WTC11 (cell line): ENCODE data around the gene ANTKMT. TPM values are rescaled to one million over a fixed set of nuclear protein-coding genes. Genes with fewer than 3 reads are reported as not detected.
A peak's percentile ranks its signal among the peaks of the same experiment; 100 is the strongest.

Experiments
- CBFB ChIP-seq: sonication (generic); formaldehyde crosslinking; IDR thresholded peaks from 2 replicates; pipeline ENCODE4 v1.8.1; 2022; ENCODE audit warnings: mild to moderate bottlenecking, low read depth, missing genetic modification reagents
- CREB1 ChIP-seq: sonication (generic); formaldehyde crosslinking; IDR thresholded peaks from 2 replicates; pipeline ENCODE4 v1.8.0; 2023; ENCODE audit warnings: mild to moderate bottlenecking, missing genetic modification reagents
- CREM ChIP-seq: sonication (generic); formaldehyde crosslinking; IDR thresholded peaks from 2 replicates; pipeline ENCODE4 v1.8.1; 2022; ENCODE audit warnings: mild to moderate bottlenecking, missing genetic modification reagents, moderate library complexity
- EMX1 ChIP-seq: fragments of 250-450 bp; sonication (Bioruptor Pico); IDR thresholded peaks from 2 replicates; pipeline ENCODE4 v1.8.0; 2021; ENCODE audit warnings: mild to moderate bottlenecking
- GTF2I ChIP-seq: fragments of 250-450 bp; sonication (Bioruptor Pico); conservative IDR thresholded peaks from 2 replicates; pipeline ENCODE4 v1.4.0; 2021; ENCODE audit warnings: mild to moderate bottlenecking
- HMGA2 ChIP-seq: fragments of 250-450 bp; sonication (Bioruptor Pico); IDR thresholded peaks from 2 replicates; pipeline ENCODE4 v1.4.0; 2021; ENCODE audit warnings: mild to moderate bottlenecking, moderate library complexity
- JAZF1 ChIP-seq: fragments of 250-450 bp; sonication (Bioruptor Pico); IDR thresholded peaks from 2 replicates; pipeline ENCODE4 v1.9.0; 2021; ENCODE audit warnings: moderate library complexity, mild to moderate bottlenecking, inconsistent platforms
- JUN ChIP-seq: sonication (generic); formaldehyde crosslinking; IDR thresholded peaks from 2 replicates; pipeline ENCODE4 v1.8.0; 2023; ENCODE audit warnings: mild to moderate bottlenecking, missing genetic modification reagents
- KAT7 ChIP-seq: sonication (generic); formaldehyde crosslinking; IDR thresholded peaks from 2 replicates; pipeline ENCODE4 v1.8.1; 2023; ENCODE audit warnings: missing genetic modification reagents, mild to moderate bottlenecking, borderline replicate concordance
- NFATC4 ChIP-seq: fragments of 250-450 bp; sonication (Bioruptor Pico); IDR thresholded peaks from 2 replicates; pipeline ENCODE4 v1.9.0; 2021; ENCODE audit warnings: mild to moderate bottlenecking
- NR2C2 ChIP-seq: sonication (generic); formaldehyde crosslinking; IDR thresholded peaks from 2 replicates; pipeline ENCODE4 v1.8.0; 2022; ENCODE audit warnings: mild to moderate bottlenecking, missing genetic modification reagents
- PRRX2 ChIP-seq: fragments of 250-450 bp; sonication (Bioruptor Pico); IDR thresholded peaks from 2 replicates; pipeline ENCODE4 v1.8.0; 2021; ENCODE audit warnings: mild to moderate bottlenecking
- SMAD3 ChIP-seq: sonication (generic); formaldehyde crosslinking; IDR thresholded peaks from 2 replicates; pipeline ENCODE4 v1.8.0; 2022; ENCODE audit warnings: missing genetic modification reagents, mild to moderate bottlenecking, borderline replicate concordance
- TEAD1 ChIP-seq: sonication (generic); formaldehyde crosslinking; IDR thresholded peaks from 2 replicates; pipeline ENCODE4 v1.8.0; 2022; ENCODE audit warnings: mild to moderate bottlenecking, missing genetic modification reagents
- ZNF121 ChIP-seq: sonication (generic); formaldehyde crosslinking; IDR thresholded peaks from 2 replicates; pipeline ENCODE4 v1.8.0; 2023; ENCODE audit warnings: missing genetic modification reagents
- ZNF423 ChIP-seq: fragments of 250-450 bp; sonication (Bioruptor Pico); IDR thresholded peaks from 2 replicates; pipeline ENCODE4 v2.1.2; 2022; ENCODE audit warnings: mild to moderate bottlenecking, moderate library complexity
- ZNF671 ChIP-seq: fragments of 250-450 bp; sonication (Bioruptor Pico); IDR thresholded peaks from 2 replicates; pipeline ENCODE4 v1.8.0; 2021; ENCODE audit warnings: mild to moderate bottlenecking
- total RNA-seq: library from RNA; stranded (reverse); gene quantifications from 3 replicates; pipeline ENCODE4 v1.2.3, GENCODE V29; 2021
- TF ChIP-seq, protein P1 (sequence below): sonication (generic); formaldehyde crosslinking; IDR thresholded peaks from 2 replicates; pipeline ENCODE4 v1.8.1; 2023; ENCODE audit warnings: mild to moderate bottlenecking, missing genetic modification reagents
- TF ChIP-seq, protein P2 (sequence below): sonication (generic); formaldehyde crosslinking; IDR thresholded peaks from 2 replicates; pipeline ENCODE4 v1.8.0; 2022; ENCODE audit warnings: mild to moderate bottlenecking, missing genetic modification reagents
- TF ChIP-seq, protein P3 (sequence below): sonication (generic); formaldehyde crosslinking; IDR thresholded peaks from 2 replicates; pipeline ENCODE4 v1.8.1; 2023; ENCODE audit warnings: mild to moderate bottlenecking, moderate library complexity, missing genetic modification reagents
- TF ChIP-seq, protein P4 (sequence below): sonication (generic); formaldehyde crosslinking; IDR thresholded peaks from 2 replicates; pipeline ENCODE4 v1.8.0; 2022; ENCODE audit warnings: missing genetic modification reagents
- TF ChIP-seq, protein P5 (sequence below): sonication (generic); formaldehyde crosslinking; IDR thresholded peaks from 2 replicates; pipeline ENCODE4 v1.8.1; 2023; ENCODE audit warnings: mild to moderate bottlenecking, missing genetic modification reagents, moderate library complexity

The ANTKMT gene
- total RNA-seq, 1 experiment from 2014 or later = 40.6 TPM

DNA sequence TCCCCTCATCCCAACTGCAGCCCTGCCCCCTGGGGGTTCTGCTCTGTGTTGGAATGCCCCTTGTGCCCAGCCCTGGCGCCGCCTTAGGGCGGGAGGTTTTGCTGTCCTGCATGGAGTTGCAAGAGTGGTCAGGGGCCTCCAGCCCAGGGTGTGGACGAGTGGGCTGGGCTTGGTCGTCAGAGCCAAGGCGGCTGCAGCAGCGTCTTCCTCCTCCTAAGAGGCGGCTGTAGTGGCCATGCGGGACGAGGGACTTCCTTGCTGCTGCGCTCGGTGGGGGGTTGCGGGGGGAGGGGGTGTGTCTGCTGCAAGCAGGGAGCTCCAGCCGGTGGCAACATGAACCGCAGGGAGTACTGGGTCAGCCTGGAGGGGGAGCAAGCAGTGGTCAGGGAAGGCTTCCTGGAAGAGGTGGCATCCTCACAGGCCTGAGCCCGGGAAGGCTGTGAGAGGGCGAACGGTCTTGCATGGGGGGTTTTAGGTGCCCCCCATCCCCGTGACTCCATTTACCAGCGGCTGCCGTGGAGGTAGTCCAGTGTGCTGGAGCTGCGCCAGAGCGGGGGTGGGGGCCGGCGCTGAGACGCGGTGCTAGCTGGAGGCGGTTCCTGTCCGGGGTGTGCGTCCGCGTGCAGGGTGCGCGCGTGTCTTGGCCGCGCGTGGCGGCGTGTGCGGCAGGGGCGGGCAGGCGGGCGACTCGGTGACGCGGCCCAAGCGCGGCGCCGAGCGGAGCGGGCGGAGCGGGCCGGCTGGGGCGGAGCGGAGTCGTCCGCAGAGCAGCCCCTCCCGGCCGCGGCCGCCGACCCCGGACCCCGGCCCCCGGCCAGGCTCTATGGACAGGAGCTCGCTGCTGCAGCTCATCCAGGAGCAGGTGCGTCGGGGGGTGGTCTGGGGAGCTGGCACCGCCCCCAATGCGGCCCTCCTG lies 45.7 kb upstream of the ANTKMT start, which contains the start of gene RHBDL1 (continued):
- TF ChIP-seq, protein P1, sequence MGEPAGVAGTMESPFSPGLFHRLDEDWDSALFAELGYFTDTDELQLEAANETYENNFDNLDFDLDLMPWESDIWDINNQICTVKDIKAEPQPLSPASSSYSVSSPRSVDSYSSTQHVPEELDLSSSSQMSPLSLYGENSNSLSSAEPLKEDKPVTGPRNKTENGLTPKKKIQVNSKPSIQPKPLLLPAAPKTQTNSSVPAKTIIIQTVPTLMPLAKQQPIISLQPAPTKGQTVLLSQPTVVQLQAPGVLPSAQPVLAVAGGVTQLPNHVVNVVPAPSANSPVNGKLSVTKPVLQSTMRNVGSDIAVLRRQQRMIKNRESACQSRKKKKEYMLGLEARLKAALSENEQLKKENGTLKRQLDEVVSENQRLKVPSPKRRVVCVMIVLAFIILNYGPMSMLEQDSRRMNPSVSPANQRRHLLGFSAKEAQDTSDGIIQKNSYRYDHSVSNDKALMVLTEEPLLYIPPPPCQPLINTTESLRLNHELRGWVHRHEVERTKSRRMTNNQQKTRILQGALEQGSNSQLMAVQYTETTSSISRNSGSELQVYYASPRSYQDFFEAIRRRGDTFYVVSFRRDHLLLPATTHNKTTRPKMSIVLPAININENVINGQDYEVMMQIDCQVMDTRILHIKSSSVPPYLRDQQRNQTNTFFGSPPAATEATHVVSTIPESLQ (CRISPR knock-in tag) = no peak
- no peak for TF ChIP-seq EMX1 (CRISPR knock-in tag)
- no peak for TF ChIP-seq CREM (CRISPR knock-in tag)
- 0 out of 2 replicates have a peak, but pooled peaks have one; percentile 34 for TF ChIP-seq TEAD1
- peak; percentile 77; the same call in 1 of the 2 replicates for TF ChIP-seq ZNF671 (CRISPR knock-in tag)
- TF ChIP-seq, protein P2, sequence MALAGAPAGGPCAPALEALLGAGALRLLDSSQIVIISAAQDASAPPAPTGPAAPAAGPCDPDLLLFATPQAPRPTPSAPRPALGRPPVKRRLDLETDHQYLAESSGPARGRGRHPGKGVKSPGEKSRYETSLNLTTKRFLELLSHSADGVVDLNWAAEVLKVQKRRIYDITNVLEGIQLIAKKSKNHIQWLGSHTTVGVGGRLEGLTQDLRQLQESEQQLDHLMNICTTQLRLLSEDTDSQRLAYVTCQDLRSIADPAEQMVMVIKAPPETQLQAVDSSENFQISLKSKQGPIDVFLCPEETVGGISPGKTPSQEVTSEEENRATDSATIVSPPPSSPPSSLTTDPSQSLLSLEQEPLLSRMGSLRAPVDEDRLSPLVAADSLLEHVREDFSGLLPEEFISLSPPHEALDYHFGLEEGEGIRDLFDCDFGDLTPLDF (CRISPR knock-in tag) = no peak
- no peak for TF ChIP-seq CBFB
- no peak for TF ChIP-seq HMGA2 (CRISPR knock-in tag)
- TF ChIP-seq, protein P3, sequence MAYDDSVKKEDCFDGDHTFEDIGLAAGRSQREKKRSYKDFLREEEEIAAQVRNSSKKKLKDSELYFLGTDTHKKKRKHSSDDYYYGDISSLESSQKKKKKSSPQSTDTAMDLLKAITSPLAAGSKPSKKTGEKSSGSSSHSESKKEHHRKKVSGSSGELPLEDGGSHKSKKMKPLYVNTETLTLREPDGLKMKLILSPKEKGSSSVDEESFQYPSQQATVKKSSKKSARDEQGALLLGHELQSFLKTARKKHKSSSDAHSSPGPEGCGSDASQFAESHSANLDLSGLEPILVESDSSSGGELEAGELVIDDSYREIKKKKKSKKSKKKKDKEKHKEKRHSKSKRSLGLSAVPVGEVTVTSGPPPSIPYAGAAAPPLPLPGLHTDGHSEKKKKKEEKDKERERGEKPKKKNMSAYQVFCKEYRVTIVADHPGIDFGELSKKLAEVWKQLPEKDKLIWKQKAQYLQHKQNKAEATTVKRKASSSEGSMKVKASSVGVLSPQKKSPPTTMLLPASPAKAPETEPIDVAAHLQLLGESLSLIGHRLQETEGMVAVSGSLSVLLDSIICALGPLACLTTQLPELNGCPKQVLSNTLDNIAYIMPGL (CRISPR knock-in tag) = peak; percentile 77; the same call in 1 of the 2 replicates
- TF ChIP-seq PRRX2 (CRISPR knock-in tag) = peak; percentile 71; the same call in 1 of the 2 replicates
- no peak for TF ChIP-seq JAZF1 (CRISPR knock-in tag)
- TF ChIP-seq, protein P4, sequence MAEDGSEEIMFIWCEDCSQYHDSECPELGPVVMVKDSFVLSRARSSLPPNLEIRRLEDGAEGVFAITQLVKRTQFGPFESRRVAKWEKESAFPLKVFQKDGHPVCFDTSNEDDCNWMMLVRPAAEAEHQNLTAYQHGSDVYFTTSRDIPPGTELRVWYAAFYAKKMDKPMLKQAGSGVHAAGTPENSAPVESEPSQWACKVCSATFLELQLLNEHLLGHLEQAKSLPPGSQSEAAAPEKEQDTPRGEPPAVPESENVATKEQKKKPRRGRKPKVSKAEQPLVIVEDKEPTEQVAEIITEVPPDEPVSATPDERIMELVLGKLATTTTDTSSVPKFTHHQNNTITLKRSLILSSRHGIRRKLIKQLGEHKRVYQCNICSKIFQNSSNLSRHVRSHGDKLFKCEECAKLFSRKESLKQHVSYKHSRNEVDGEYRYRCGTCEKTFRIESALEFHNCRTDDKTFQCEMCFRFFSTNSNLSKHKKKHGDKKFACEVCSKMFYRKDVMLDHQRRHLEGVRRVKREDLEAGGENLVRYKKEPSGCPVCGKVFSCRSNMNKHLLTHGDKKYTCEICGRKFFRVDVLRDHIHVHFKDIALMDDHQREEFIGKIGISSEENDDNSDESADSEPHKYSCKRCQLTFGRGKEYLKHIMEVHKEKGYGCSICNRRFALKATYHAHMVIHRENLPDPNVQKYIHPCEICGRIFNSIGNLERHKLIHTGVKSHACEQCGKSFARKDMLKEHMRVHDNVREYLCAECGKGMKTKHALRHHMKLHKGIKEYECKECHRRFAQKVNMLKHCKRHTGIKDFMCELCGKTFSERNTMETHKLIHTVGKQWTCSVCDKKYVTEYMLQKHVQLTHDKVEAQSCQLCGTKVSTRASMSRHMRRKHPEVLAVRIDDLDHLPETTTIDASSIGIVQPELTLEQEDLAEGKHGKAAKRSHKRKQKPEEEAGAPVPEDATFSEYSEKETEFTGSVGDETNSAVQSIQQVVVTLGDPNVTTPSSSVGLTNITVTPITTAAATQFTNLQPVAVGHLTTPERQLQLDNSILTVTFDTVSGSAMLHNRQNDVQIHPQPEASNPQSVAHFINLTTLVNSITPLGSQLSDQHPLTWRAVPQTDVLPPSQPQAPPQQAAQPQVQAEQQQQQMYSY (CRISPR knock-in tag) = peak; percentile 32; the same call in 1 of the 2 replicates
- TF ChIP-seq SMAD3 (CRISPR knock-in tag) = no peak
- TF ChIP-seq NFATC4 (CRISPR knock-in tag) = peak; percentile 85; the same call in 1 of the 2 replicates
- no peak for TF ChIP-seq KAT7
- no peak for TF ChIP-seq JUN (CRISPR knock-in tag)
- no peak for TF ChIP-seq NR2C2 (CRISPR knock-in tag)
- TF ChIP-seq CREB1 (CRISPR knock-in tag) = no peak
- peak; percentile 4; the same call in 1 of the 2 replicates for TF ChIP-seq ZNF423 (CRISPR knock-in tag)
- no peak for TF ChIP-seq ZNF121 (CRISPR knock-in tag)
- TF ChIP-seq GTF2I = no peak; the same call in 1 of the 2 replicates
- TF ChIP-seq, protein P5, sequence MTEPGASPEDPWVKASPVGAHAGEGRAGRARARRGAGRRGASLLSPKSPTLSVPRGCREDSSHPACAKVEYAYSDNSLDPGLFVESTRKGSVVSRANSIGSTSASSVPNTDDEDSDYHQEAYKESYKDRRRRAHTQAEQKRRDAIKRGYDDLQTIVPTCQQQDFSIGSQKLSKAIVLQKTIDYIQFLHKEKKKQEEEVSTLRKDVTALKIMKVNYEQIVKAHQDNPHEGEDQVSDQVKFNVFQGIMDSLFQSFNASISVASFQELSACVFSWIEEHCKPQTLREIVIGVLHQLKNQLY (CRISPR knock-in tag) = no peak
